Activated CD4-positive, CD25-positive, alpha-beta regulatory T cell (primary cell): Measurements from ENCODE around the gene CD247.

Experiments
- DNase-seq, 4 experiments: peaks; one replicate each; lab custom pipeline; 2025; lab: John Stamatoyannopoulos, UW

Gene CD247

GRCh38 chr1:167463080-167463479 is 55.2 kb downstream of the CD247 start:
- no peak for DNase-seq

DNA sequence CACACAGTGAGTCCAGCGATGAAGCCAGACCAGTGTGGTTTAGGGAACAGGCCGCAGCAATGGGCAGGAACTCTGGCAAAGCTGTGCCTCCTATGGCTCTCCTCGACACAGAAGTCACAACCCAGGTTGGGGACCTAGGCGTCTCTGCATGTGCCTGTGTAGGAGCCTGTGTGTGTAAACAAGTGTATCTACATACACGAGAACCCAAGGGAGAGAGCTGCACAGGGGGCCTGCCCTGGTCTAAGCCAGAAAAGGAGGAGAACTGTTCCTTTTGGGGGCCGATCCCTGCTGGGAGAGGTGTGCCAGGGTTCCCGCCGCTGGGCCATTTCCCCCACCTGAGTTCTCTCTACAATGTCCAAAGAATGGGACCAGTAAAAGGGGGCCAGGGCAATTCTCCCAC is 56.0 kb downstream of the CD247 start:
- no peak for DNase-seq

GRCh38 chr1:167460836-167461235 is 57.5 kb downstream of the CD247 start:
- DNase-seq = no peak

DNA sequence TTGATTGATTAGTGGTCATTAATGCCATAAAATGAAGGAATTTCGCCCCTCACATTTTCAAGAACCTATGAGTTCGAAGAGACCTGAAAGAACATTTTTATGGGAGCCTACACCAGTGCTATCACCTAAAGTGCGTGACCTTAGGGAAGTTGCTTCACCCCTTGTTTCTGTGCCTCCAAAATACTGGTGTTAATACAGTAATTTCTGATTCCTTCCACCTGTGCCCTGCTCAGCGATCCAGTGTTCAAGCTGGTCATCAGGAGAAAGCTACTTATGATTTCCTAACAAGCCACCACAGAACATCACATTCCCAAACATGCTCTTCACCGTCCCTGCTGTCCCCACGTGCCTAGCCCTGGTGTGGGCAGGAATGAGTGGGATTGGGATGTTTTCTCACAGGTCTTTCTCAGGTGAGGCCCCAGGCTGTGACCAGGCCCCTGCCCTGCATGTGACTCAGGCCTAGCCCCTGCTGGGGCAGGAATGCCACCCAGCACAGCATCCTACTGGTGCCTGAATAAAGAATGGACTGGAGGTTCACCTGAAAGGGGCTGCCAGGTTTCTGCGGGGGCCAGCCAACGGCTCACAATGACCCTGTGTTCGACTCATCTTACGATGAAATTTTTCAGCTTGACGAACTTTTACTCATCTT is 60.3 kb downstream of the CD247 start:
- no peak for DNase-seq

GRCh38 chr1:167456926-167457325 is 61.4 kb downstream of the CD247 start:
- no peak for DNase-seq

DNA sequence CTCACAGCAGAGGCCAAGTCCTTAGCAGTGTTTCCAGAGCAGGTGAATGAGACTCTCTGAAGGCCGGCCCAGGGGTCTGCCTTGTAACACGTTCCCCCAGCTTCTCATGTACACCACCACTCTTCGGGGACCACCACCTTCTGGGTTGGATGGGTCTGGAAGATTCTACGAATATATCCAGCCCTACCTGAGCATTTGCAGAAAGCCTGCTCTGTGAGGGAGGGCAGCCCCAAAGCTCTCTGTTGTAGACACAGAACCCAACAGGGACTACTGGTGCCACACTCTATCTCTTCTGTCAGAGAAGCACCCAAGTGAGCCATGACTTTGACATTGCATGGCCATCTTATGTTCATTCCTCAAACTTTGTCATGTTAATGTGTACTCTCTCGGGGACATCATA is 61.8 kb downstream of the CD247 start:
- DNase-seq = no peak

DNA sequence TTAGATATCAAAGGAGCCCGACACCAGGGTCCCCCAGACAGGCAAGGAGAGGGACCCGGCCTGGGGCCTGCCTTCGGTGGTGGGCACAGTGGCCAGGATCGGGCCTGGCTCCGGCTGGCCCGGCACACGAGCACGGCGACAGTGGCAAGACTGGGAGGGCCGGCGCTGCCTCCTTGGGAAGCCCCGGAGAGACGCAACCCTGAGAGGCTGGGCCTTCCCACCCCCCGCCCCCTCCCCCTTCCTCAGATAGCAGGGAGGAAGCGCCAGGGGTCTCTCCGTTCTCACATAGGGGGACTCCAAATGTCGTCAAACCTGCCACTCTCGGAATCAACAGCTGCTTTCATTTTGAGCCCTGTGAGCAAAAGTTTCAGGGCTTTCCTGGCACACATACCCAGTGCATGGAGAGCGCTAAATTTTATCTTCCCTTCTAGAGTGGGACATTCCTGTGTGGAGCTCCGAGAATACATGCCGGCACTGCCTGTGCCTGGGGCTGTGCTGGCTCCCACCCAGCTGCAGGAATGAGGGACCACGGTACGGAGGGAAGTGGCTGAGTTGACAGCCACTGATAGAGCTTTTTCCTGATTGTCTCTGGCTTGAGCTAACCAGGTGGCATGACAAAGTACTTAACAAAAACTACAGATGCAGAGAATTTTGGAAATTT is 62.4 kb downstream of the CD247 start:
- no peak for DNase-seq

DNA sequence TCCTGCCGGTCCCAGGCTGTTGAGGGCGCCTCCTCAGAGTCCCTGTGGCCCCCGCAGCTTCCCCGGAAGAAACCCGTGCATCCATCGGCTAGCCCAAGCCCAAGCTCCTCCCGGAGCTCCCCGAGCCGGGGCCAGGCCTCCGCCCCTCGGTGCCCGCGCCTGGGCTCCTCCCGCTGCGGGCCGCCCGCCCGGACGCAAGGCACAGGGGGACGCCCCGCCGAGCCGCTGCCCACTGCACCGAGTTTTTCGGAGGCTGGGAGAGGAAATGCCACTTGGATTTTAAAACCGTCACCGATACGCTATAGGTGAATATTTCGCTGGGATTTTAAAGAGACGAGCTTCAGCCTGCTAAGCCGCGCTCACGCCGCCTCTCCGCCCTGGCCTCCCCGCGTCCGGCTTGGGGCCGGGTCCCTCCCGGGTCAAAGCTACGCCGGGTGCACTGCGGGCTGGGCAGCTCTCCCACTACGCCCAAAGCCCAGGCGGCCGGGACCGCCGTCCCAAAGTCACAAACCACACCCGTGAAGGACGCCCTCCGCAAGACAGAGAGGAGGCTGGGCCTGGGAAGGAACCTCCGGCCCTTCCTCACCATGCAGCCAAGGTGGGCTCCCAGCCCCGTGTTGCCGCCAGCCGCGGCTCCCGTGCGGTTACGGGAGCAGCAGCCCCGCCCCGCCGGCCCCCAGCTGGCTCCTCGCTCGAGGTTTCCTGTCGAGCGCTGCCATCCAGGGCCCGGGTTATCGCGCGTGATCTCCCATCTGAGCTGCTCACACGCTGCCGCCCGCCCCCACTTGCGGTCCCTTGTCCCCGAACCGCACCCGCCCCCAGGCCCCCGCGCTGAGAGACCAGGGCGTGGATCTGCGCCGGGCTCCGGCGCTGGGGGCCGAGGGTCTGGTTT is 63.2 kb downstream of the CD247 start:
- peak; percentile 52 to 77 (median 66) for DNase-seq

- DNase-seq = no peak
Observed at GRCh38 chr1:167454304-167454893, 63.9 kb downstream of the CD247 start.

GRCh38 chr1:167453123-167453522 is 65.2 kb downstream of the CD247 start:
- DNase-seq = no peak

DNA sequence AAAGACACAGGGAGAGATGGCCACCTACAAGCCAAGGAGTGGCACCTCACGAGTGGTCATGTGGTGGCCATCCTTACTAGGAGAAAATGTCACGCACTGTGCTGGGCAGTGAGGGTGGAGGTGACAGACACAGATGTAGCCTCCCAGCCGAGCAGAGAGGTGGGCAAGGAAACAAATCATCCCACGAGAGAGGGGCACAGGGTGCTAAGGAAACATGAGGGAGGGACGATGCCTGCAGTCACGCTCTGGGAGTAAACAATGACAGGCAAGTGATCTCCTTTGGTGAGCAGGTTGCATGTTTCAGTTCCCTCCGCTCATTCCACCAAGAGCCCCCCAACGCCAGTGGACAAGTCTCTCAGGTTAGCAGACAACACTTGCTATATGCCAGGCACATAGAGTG is 65.8 kb downstream of the CD247 start:
- no peak for DNase-seq

DNA sequence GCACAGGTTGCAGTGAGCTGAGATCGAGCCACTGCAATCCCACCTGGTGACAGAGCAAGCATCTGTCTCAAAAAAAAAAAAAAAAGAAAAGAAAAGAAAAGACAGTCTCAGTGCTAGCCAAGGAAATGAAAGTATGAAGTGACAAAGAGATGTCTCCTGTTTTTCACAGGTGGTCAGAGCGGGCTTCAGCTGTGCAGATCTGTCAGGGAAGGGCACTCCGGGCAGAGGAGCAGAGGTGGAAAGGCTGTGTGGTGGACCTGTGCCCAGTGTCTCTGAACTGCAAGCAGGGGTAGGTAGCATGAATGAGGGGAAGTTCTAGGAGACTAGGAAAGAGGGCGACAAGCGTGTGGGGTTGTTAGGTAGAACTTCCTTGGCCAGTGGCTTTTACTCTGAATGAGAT is 67.5 kb downstream of the CD247 start:
- no peak for DNase-seq

DNA sequence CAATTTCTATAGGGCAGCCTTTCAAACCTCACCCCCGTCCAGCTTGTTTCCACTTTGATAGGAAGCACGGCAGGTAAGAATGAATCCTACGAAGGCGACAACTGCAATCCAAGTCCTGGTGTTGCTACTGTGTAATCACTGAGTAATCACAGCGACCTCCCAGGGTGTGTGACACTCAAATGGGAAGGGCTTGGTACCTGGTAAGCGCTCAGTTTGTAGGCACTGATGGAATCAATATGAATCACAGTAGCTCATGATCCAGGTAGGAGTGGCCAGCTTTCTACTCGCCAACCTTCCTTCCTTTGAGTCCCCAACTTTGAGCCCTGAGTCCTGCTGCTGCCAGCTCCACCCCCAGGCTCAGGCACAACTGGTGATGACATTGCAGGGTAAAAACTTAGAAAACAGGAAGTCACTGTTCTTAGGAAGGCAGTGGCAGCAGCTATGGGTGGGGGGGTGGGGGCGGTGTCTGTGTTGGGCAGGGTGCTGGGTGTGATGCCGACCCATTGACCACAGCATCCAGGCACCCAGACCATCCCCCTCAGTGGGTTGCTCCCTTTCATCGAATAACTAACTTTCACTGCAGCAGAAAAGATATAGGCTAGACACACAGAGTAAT is 70.7 kb downstream of the CD247 start:
- peak in 3 of 4 experiments; percentile 49 to 65 (median 59) for DNase-seq

DNA sequence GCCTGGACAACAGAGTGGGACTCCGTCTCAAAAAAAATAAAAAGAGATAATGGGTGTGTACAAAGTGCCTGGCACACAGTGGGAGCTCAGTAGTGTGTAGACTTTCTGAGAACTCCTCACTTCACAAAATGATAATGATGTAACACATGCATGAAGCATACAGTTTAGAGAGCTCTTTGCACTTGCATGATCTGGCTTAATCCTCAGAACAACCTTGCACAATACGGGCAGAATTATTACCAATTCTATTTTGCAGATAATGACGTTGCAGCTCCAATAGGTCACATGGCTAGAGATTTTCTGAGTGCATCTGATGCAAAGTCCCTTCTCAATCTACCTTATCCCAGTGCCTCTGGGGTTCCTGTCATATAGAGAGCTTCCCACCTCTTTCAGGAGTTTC is 71.4 kb downstream of the CD247 start:
- no peak for DNase-seq

DNA sequence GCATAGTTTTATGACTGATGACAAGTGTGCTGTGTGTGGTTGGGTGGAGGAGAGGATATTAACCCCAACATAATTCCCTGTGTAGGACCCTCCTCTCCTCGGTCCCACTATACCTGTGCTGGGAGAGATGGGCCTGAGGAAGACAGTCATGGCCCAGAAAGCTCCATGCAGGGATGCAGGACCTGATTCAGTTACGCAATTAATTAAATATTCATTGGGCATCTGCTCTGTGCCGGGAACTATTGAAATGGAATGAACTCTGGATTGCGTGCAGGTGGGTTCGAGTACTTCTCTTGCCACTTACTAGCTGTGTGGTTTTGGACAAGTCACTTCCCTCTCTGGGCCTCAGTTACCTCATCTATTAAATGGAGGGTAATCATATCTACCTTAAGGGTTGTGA is 74.6 kb downstream of the CD247 start:
- no peak for DNase-seq

- DNase-seq = no peak
Observed at GRCh38 chr1:167442854-167443565, 75.3 kb downstream of the CD247 start.

- peak; percentile 75 to 83 (median 78) for DNase-seq
Observed at GRCh38 chr1:167442142-167442848, 76.0 kb downstream of the CD247 start.

DNA sequence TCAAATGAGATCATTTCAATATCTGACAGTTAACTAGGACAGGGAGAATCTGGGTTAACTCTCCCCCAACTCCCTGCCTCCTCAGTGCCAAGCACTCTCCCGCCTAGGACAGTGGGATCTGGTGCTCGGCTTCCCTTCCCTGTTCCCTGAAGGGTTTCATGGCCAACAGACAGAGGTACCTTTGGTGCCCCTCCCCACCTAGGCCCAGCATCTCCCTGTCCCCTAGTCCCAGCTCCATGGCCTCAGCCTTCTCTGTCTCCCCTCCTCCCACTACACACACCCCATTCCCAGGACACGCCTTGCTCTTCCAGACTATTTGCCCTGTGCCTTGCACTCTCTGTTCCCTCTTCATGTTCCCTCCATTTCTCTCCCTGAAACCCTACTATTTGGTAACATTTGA is 77.1 kb downstream of the CD247 start:
- DNase-seq = no peak

- DNase-seq = no peak
Observed at GRCh38 chr1:167440776-167441175, 77.6 kb downstream of the CD247 start.

GRCh38 chr1:167440345-167440744 is 78.0 kb downstream of the CD247 start:
- no peak for DNase-seq
